AG10803 (cell line): ENCODE data around the gene CAB39L.

Experiments used
- DNase-seq: peaks from one replicate; pipeline ENCODE4 v3.0.0; 2010; ENCODE audit warnings: low read depth
- H3K4me3 ChIP-seq: 2 replicates; pipeline ENCODE4 v1.5.1; 2011; ENCODE audit warnings: mild to moderate bottlenecking, low read length, control low read depth
- CTCF ChIP-seq: conservative IDR thresholded peaks from 2 replicates; pipeline ENCODE4 v1.5.1; 2011; ENCODE audit warnings: mild to moderate bottlenecking, low read length, control low read depth, inconsistent platforms

CAB39L gene

GRCh38 chr13:49412749-49413148, 31.1 kb downstream of the CAB39L start:
- DNase-seq, result no peak
- H3K4me3 ChIP-seq, result no peak overlapping the region
- TF ChIP-seq CTCF, result no peak

GRCh38 chr13:49411353-49411752, 32.5 kb downstream of the CAB39L start:
- TF ChIP-seq CTCF, result no peak
- no peak for DNase-seq
- H3K4me3 ChIP-seq, result no peak overlapping the region

- DNase-seq, result no peak
- no peak overlapping the region for H3K4me3 ChIP-seq
- no peak for TF ChIP-seq CTCF
These were observed 33.4 kb downstream of the CAB39L start for GRCh38 chr13:49410477-49410876.

- no peak overlapping the region for H3K4me3 ChIP-seq
- no peak for TF ChIP-seq CTCF
- peak; percentile 20 for DNase-seq
These were observed 33.9 kb downstream of the CAB39L start for GRCh38 chr13:49410006-49410405.

GRCh38 chr13:49409008-49409407, 34.9 kb downstream of the CAB39L start:
- DNase-seq, result no peak
- no peak overlapping the region for H3K4me3 ChIP-seq
- TF ChIP-seq CTCF, result no peak

- H3K4me3 ChIP-seq, result no peak overlapping the region
- DNase-seq, result no peak
- no peak for TF ChIP-seq CTCF
These were observed 35.9 kb downstream of the CAB39L start for GRCh38 chr13:49407936-49408335.

- no peak for DNase-seq
- TF ChIP-seq CTCF, result no peak
- no peak overlapping the region for H3K4me3 ChIP-seq
These were observed 36.8 kb downstream of the CAB39L start for GRCh38 chr13:49407068-49407467.
